Measurements from ENCODE around the gene FAM163B. TPM values are rescaled to one million over a fixed set of nuclear protein-coding genes. Genes with fewer than 3 reads are reported as not detected.

FAM163B gene
- total and polyA plus RNA-seq, 2 donors (not counting 1 experiment from before 2014, with no cell fraction given): not detected

DNA sequence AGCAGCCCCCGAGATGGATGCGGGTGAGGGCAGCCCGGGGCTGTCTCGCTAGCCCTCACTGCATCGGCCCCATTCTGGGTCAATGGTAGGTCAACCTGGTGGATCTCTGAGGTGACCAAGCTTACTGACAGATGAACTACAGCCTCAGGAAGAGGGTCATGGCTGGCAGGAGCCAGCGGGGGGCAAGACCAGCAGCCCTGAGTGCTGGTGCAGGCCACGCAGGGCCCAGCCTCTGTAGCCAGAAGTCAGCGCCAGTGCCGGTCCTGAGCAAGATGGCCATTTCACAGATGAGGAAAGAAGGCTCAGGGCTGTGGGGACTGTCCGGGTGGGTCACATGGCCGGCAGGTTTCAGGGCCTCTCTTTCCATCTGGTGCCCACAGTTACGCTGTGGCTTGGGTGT is 21.9 kb upstream of the FAM163B start:
- Histone ChIP-seq H3K36me3 (replicated peaks in 1 of 2; ENCODE audit: control extremely low read depth in 1 of 2, control insufficient read depth in 1 of 2, extremely low read depth in 1 of 2, insufficient read depth in 2 of 2, low read length in 1 of 2) (no peaks in the 10 kb centered on the region), H3K4me2 (replicated peaks; ENCODE audit: low read depth, low read length, poor library complexity, severe bottlenecking) (no peak overlapping the region), H3K9ac (ENCODE audit: low read length) (no peak overlapping the region), H3K4me3 (ENCODE audit: control extremely low read depth in 1 of 5, extremely low read depth in 1 of 5, insufficient read depth in 1 of 5, low read depth in 2 of 5, low read length in 4 of 5) (no peak overlapping the region), H4K20me1 (ENCODE audit: control insufficient read depth, insufficient read depth, low read length, poor library complexity, severe bottlenecking) (no peaks in the 10 kb centered on the region), H2AFZ (ENCODE audit: insufficient read depth, low read depth, low read length, poor library complexity, severe bottlenecking) (no peak overlapping the region), H3K27me3 (replicated peaks in 1 of 4; ENCODE audit: control extremely low read depth in 1 of 4, control insufficient read depth in 3 of 4, insufficient read depth in 4 of 4, low read length in 3 of 4) (peaks cover 0 to 6% (median 0%) of the 10 kb centered on the region in 4 experiments), H3K4me1 (ENCODE audit: control insufficient read depth in 2 of 2, insufficient read depth in 2 of 2, low read length in 2 of 2) (no peaks in the 10 kb centered on the region), H3K79me2 (ENCODE audit: control insufficient read depth, insufficient read depth, low read length) (no peaks in the 10 kb centered on the region), H3K9me3 (ENCODE audit: control extremely low read depth in 1 of 3, control insufficient read depth in 2 of 3, insufficient read depth in 1 of 3, low read length in 2 of 3) (peaks cover 1 to 7% (median 7%) of the 10 kb centered on the region in 3 donors), H3K27ac (ENCODE audit: low read length in 2 of 2) (no peak overlapping the region)
- DNase-seq: no peak
- CTCF ChIA-PET: no interaction called here
- Mint-ChIP-seq H3K9me3 (ENCODE audit: insufficient read depth) (peaks cover 8% of the 10 kb centered on the region), H3K4me1 (no peaks in the 10 kb centered on the region), H3K4me3 (no peak overlapping the region), H3K27ac (no peak overlapping the region), H3K27me3 (peaks cover 19% of the 10 kb centered on the region)
- no peak for ATAC-seq (ENCODE audit: low read depth)
- TF ChIP-seq EZH2 (IDR thresholded peaks at IDR 0.05; ENCODE audit: borderline replicate concordance, insufficient read depth, low read depth, low read length, poor library complexity, severe bottlenecking): no peak
- TF ChIP-seq, protein P1, sequence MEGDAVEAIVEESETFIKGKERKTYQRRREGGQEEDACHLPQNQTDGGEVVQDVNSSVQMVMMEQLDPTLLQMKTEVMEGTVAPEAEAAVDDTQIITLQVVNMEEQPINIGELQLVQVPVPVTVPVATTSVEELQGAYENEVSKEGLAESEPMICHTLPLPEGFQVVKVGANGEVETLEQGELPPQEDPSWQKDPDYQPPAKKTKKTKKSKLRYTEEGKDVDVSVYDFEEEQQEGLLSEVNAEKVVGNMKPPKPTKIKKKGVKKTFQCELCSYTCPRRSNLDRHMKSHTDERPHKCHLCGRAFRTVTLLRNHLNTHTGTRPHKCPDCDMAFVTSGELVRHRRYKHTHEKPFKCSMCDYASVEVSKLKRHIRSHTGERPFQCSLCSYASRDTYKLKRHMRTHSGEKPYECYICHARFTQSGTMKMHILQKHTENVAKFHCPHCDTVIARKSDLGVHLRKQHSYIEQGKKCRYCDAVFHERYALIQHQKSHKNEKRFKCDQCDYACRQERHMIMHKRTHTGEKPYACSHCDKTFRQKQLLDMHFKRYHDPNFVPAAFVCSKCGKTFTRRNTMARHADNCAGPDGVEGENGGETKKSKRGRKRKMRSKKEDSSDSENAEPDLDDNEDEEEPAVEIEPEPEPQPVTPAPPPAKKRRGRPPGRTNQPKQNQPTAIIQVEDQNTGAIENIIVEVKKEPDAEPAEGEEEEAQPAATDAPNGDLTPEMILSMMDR (IDR thresholded peaks at IDR 0.05): no peak
- POLR2A ChIA-PET: no interaction called here
- intact Hi-C loops (cut with micrococcal nuclease): no loop called here
- WGBS (ENCODE audit: insufficient coverage): 96% methylated on average over 12 of the region's 12 CpGs

DNA sequence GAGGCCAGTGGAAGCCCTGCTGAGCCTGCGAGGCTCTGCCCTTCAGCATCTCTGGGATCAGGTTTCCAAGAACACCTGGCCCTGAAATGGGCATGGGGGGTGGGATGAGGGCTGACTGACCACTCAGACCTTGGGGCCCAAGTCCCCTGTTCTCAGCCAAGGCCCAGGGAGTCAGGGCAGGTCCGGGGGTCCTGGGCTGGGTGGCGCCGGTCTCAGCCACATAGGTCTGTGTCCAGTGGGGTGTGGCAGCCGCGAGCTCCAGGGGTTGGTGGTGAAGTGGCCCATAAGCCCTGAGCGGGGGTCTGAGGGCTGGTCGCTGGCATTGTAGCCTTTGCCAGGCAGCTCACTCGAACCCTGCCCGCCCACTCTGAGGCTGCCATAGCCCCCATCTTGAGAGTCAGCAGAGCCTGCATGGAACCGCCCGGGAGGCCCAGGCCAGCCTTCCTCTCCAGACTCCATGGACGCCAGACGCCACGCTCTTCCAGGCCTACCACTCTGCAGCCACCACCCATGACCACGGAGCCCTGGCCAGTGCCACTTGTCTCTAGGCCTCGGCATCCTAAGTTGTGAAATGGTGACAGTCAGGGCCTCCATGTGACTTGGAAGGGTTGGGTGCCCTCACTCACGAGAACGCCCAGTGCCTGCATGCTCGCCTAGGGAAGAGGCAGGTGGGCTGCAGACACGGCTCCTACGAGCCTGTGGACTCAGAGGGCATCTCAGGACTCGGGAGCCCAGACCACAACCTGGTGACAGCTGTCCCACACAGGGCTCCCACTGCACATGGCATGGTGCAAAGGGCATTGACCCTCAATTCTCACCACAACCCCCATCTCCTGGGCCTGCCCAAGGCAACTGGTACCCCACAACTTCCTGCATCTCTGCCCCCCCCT is 20.3 kb upstream of the FAM163B start:
- no peaks in the 10 kb centered on the region for H3K4me1 ChIP-seq (ENCODE audit: control insufficient read depth in 2 of 2, insufficient read depth in 2 of 2, low read length in 2 of 2)
- H3K9ac ChIP-seq (ENCODE audit: low read length): no peak overlapping the region
- DNase-seq: no peak
- no peak overlapping the region for H3K27ac ChIP-seq (ENCODE audit: low read length in 2 of 2)
- no peak for TF ChIP-seq EZH2 (IDR thresholded peaks at IDR 0.05; ENCODE audit: borderline replicate concordance, insufficient read depth, low read depth, low read length, poor library complexity, severe bottlenecking)
- TF ChIP-seq, protein P1 (IDR thresholded peaks at IDR 0.05): no peak
- no peak overlapping the region for H3K4me2 ChIP-seq (replicated peaks; ENCODE audit: low read depth, low read length, poor library complexity, severe bottlenecking)
- 91% methylated on average over 22 of the region's 23 CpGs for WGBS (ENCODE audit: insufficient coverage)
- Mint-ChIP-seq H3K27me3 (peaks cover 21% of the 10 kb centered on the region), H3K4me3 (no peak overlapping the region), H3K27ac (no peak overlapping the region), H3K9me3 (ENCODE audit: insufficient read depth) (peaks cover 11% of the 10 kb centered on the region), H3K4me1 (no peaks in the 10 kb centered on the region)
- intact Hi-C loops (cut with micrococcal nuclease): no loop called here
- no peak for ATAC-seq (ENCODE audit: low read depth)
- H3K27me3 ChIP-seq (replicated peaks in 1 of 4; ENCODE audit: control extremely low read depth in 1 of 4, control insufficient read depth in 3 of 4, insufficient read depth in 4 of 4, low read length in 3 of 4): peaks cover 0 to 3% (median 0%) of the 10 kb centered on the region in 4 experiments
- CTCF ChIA-PET: no interaction called here
- H4K20me1 ChIP-seq (ENCODE audit: control insufficient read depth, insufficient read depth, low read length, poor library complexity, severe bottlenecking): no peaks in the 10 kb centered on the region
- H3K9me3 ChIP-seq (ENCODE audit: control extremely low read depth in 1 of 3, control insufficient read depth in 2 of 3, insufficient read depth in 1 of 3, low read length in 2 of 3): peaks cover 1 to 18% (median 15%) of the 10 kb centered on the region in 3 donors
- no peaks in the 10 kb centered on the region for H3K36me3 ChIP-seq (replicated peaks in 1 of 2; ENCODE audit: control extremely low read depth in 1 of 2, control insufficient read depth in 1 of 2, extremely low read depth in 1 of 2, insufficient read depth in 2 of 2, low read length in 1 of 2)
- H2AFZ ChIP-seq (ENCODE audit: insufficient read depth, low read depth, low read length, poor library complexity, severe bottlenecking): no peak overlapping the region
- H3K4me3 ChIP-seq (ENCODE audit: control extremely low read depth in 1 of 5, extremely low read depth in 1 of 5, insufficient read depth in 1 of 5, low read depth in 2 of 5, low read length in 4 of 5): no peak overlapping the region
- POLR2A ChIA-PET: no interaction called here
- no peaks in the 10 kb centered on the region for H3K79me2 ChIP-seq (ENCODE audit: control insufficient read depth, insufficient read depth, low read length)
